NCI-H526 treated with DMSO at 0.1 percent for 48 hours (cell line): ENCODE measurements around the gene NXNL2.

ENCODE experiments used
- DNase-seq: peaks from one replicate; lab custom pipeline; 2025; lab: John Stamatoyannopoulos, UW

Gene NXNL2

DNA sequence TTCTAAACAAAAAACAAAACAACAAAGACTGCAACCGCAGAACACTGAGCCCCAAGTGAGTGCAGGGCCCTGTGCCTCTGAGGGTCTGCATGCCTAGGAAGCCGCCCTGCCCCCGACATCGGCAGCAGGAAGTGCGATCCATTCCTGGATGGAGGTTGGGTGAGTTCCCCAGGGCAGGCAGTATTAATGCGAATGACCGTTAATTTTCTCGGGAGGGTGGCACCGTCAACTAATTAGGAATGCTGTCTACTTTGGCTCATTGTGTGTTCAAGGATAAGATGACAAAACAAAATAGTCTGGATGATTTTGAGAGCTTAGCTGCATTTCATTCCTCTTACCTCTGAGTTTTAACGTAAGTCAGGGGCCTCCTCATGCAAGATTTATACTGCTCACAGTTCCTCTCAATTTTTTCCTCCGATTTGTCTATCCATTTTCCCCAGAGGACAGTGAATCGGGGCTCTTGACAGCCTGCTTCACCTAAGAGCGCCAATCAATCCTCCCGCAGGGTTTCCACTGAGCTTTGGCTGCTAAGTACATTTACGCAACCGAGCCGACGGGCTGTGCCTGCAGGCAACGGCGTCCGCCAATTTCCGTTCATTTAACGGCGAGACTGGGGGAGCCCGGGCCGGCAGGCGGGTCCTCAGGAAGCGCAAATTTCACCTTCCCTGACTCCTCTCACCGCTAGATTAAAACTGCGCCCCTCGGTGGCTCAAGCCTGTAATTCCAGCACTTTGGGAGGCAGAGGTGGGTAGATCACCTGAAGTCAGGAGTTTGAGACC lies 2.9 kb upstream of the NXNL2 start:
- no peak for DNase-seq

DNA sequence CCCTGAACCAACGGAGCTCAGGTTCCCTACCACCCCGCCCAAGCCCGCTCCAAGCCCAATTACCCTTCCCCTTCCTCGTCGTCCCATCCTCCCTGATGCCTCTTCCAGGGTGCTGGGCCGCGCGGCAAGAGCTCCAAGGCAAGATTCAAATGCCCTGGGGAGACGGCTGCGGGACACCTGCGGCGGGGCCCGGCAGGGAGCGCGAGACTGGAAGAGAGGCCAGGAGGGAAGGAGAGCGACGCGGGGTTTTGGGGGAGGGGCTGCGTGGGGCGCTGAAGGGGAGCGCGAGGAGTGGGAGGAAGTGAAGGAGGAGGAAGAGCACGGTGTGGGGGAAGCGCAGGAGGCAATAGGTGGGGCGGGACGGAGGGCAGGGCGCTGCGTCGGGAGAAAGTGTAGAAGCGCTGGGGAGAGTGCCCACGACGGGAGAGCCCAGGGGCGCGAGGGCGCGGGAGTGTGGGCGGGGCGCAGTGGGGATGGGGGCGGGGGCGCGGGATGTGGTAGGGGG lies 975 bp upstream of the NXNL2 start:
- DNase-seq = no peak

DNA sequence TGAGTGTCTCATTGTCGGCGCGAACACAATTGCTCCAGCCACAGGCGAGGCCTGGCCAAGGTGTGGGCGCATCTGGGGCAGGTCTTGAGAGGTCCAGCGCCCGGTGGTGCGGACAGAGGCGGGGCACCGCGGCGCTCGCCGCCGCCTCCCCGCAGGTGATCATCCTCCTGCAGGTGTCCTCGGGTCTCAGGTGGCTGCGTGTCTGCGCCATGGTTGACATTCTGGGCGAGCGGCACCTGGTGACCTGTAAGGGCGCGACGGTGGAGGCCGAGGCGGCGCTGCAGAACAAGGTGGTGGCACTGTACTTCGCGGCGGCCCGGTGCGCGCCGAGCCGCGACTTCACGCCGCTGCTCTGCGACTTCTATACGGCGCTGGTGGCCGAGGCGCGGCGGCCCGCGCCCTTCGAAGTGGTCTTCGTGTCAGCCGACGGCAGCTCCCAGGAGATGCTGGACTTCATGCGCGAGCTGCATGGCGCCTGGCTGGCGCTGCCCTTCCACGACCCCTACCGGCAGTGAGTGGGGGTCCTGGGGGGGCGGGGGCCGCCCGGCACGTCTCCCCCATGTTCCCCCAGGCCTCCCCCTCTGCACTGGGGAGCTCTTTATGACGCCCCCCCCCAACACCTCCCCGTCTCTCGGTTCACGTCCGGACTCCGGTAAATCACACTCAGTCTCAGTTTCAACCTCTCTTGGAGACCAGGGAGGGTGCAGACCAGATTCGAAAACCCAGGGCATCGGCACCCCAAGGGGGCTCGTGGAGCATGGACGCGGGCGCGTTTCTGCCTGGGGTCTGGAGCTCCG lies 446 bp downstream of the NXNL2 start:
- no peak for DNase-seq

GRCh38 chr9:88536023-88536324 lies 996 bp downstream of the NXNL2 start:
- DNase-seq = no peak

DNA sequence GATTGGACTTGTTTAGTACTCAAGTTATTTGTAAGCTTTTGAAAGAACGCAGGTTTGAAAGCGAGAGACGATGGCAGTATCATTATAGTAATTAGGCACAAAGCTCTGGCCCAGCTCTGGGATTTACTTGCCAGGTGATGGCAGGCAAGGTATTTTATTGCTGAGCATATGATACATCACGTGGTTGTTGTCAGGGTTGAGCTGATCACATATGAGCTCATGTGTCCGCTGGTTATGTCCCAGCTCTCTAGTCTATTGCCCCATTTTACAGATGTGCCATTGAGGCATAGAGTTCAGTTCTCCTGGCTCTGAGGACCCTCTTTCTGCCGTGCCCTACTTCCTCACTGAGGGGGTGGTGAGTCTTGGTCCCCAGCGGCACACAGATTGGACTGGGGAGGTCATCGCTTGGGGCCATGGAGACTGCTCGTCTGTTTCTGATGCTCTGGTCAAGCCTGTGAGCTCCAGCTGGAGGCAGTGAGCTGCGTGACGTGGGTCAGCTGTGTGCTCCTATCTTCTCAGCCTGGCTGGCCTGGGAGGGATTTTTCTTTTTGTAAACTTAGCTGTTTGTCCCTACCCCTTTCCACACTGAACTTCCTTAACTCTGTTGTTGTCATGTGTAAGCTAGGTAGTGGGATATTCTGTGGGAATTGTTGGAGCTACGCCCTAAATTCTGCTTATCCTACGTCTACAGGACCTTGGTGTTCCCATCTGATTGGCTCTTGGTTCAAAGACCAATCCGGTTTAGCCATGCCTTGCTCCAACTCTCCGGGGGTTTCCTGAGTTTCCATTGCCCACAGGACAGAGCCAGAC lies 2.2 kb downstream of the NXNL2 start:
- DNase-seq = no peak

GRCh38 chr9:88537761-88538091 lies 2.7 kb downstream of the NXNL2 start:
- DNase-seq = no peak

DNA sequence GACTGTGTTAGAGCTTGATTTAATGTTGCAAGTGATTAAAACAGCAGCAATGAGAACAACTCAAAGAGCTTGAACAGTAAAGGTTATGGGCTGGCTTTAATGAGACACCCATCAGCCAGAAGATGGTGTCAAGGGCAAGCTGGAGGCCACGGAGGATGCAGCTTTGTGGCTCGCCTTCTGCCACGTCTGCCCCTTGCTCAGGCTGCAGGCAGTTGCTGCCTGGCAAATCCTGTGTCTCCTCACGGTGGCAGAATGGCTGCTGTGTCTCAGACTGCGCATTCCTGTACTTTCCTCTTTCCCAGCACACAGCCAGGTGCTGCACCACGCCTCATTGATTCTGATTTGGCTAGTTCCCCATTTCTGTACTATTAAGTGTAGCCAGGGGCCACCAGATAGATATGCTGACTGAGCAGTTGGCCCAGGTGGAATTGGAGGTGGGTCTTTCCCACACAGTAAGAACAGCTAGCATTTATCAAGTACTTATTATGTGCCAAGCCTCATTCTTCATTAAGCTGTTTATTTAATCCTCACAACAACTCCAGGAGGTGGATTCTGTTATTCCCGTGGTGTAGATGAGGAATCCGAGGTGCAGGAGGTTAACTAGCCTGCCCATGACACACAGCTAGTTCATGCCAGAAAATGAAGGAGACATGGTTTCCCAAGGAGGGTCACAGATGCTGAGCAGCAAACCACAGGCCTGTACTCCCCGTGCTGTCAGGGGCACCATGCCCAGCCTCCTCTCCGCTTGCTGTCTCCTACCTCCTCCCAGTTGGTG lies 3.5 kb downstream of the NXNL2 start:
- no peak for DNase-seq

GRCh38 chr9:88539246-88539645 lies 4.3 kb downstream of the NXNL2 start:
- DNase-seq = no peak

GRCh38 chr9:88540251-88540763 lies 5.3 kb downstream of the NXNL2 start:
- DNase-seq = no peak

GRCh38 chr9:88544245-88544644 lies 9.3 kb downstream of the NXNL2 start:
- no peak for DNase-seq

DNA sequence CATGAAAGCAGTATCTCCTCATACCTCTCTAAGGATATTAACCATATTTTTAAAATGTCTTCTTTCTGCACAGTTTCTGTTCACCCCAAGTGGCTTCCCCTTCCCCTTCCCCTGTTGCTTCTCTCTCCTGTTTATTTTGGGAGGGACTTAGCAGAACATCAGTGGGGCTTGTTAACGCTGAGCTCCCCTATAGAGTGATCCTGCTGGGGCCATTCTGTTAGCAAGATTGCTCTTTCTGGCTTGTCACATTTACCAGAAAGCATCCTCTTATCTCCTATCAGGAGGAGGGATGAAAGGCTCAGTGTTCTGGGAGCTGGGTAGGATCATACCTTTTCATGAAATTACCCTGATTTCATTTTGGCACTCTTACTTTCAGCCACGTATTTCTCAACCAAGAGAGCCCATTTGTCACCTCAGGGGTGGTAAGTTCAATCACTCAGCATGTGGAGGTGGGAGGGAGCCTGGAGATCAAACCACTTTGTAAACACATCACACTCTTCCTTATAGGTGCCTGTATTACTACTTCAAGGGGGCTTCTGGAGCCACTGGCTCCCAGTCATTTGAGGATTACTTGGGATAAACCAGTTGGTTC lies 16.7 kb downstream of the NXNL2 start:
- no peak for DNase-seq

GRCh38 chr9:88553350-88553749 lies 18.4 kb downstream of the NXNL2 start:
- no peak for DNase-seq

DNA sequence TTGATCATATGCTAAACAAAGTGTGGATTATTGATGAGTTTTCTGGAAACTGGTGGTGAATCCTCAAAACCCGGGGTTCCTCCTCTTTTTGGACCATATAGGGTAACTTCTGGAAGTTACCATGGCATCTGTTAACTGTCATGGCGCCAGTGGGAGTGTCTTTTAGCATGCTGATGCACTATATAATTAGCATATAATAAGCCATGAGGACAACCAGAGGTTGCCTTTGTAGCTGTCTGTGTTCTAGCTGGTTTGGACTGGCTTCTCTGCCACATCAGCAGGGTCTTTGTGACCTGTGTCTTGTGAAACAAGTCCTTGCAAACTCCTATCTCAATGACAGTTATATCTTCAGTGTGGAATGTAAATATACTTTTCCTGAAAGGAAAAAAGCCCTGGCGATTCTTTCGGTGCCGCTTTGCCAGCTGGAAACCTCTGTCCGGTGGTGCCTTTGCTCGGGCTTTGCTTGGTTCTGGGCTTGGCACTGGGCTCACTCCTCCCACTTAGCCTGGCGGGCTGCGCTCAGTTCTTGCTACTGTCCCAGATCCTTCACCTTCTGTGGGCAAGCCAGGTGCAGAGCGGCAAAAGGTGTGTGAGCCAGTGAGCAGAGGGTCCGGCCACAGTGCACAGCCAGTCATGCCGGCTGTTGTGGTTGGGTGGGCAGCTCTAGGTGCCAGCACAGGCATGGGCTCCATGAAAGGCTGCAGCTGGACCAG lies 20.4 kb downstream of the NXNL2 start:
- no peak for DNase-seq

- no peak for DNase-seq
Measured at GRCh38 chr9:88559661-88560060, 24.7 kb downstream of the NXNL2 start.

DNA sequence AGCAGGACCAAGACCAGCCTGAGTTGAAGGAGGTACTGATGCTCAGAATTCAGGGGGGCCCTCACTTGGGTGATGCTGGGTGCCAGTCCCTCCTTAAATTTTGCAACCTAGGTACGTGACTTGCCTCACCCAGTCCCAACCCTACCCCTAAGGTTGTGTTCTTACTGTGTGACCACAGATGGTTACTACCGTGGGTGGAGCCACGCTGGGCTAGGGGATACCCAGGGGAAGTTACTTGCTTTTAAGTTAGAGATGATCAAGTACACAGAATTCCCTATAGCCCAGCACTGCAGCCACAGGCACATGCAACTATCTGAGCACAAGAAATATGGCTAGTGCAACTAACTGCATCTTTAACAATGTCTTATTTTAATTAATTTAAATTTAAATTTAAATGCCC lies 32.9 kb downstream of the NXNL2 start:
- no peak for DNase-seq

DNA sequence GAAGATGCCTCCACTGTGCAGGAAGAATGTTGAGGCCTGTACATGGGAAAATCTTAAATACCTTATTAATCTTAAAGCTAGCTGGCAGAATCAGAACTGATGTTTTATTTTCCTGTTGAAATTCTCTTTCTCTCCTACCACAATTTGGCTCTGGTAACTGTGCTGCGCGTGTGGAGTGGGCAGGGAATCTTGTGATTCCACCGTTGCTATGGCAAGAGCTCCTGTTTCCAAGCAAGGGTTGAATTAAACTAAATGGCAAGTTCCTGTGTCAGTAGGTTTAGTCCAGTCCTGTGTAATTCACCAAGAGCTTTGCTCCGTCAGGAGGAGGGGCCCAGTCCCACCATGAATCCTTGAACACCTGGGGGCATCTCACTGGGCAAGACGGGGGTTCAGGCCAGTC lies 36.4 kb downstream of the NXNL2 start:
- DNase-seq = no peak

GRCh38 chr9:88572684-88573083 lies 37.7 kb downstream of the NXNL2 start:
- DNase-seq = no peak

DNA sequence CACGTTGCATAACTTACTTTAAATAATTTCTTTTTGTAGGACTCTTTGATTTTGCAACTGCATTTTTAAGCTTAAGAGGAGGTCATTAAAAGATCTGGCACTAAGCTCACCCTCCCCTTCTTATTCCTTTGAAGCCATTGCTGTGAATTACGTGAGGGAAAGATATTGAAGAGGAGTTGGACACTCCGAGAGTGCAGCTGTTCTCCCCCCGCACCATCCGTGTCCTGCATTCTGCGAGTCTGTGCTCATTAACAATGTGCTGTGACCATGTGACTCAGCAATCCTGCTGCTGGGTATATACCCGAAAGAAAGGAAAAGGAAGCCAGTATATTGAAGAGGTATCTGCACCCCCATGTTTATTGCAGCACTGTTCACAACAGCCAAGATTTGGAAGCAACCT lies 40.0 kb downstream of the NXNL2 start:
- no peak for DNase-seq

DNA sequence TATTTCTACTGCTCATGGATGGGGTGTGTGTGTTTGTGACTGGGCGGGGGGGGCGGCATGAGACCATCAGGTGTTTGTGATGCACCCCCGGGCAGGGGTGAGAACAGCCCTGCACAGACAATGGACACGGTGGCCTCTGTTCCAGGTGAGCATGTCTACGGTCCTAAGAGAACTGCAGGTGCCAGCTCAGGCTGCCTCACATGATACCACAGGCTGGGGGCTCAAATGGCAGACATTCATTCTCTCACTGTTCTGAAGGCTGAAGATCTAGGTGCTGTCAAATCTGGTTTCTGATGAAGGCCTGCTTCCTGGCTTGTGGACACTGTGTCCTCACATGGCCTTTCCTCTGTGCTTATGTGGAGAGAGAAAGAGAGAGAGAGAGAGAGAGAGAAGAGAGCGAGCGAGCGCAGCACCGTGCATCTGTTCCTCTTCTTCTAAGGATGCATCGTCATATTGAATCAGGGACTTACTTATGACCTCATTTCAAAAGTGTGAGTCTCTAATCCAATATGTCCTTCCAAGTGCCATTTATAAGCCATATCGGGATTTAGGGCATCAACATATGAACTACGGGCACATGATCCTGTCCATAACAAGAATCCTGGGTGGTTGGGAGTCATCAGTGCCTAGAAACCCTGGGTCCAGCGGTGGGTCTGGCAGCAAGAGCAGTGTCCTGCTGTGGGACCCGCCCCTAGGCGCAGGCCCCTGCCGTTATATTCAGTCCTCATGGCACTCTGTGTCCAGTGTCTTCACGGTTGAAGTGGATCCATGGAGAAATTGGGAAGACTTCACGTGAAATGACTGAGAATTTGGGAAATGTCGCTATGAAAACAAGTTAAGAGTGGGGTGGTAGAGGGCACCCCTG lies 42.5 kb downstream of the NXNL2 start:
- DNase-seq = no peak
